ENCODE data around the gene TXNDC9. TPM values are rescaled to one million over a fixed set of nuclear protein-coding genes. Genes with fewer than 3 reads are reported as not detected.
"Not testable (repeated sequence)": the region's sequence is repeated elsewhere in the genome, so short reads cannot be mapped to it uniquely, and the experiment has no call there.

TXNDC9 gene
- total and polyA plus RNA-seq, 10 donors = 18.3 to 49.7 (median 26.1) TPM

GRCh38 chr2:99325384-99325783 is 10.7 kb downstream of the TXNDC9 start:
- no peak overlapping the region for H3K4me3 ChIP-seq
- H3K4me1 ChIP-seq = peaks cover 0 to 2% (median 0%) of the 10 kb centered on the region in 6 donors
- TF ChIP-seq CTCF (IDR thresholded peaks at IDR 0.05 in 8 of 11, conservative IDR thresholded peaks at IDR 0.05 in 3 of 11) (no peak), POLR2A (IDR thresholded peaks at IDR 0.05) (no peak), POLR2AphosphoS5 (IDR thresholded peaks at IDR 0.05) (no peak)
- H3K36me3 ChIP-seq = peaks cover 8 to 100% (median 96%) of the 10 kb centered on the region in 6 donors
- 95 to 97% (median 96%) methylated on average over 5 of the region's 5 CpGs for WGBS, 5 donors
- H3K27ac ChIP-seq = no peak overlapping the region
- DNase-seq = no peak
- intact Hi-C loops (cut with DNase I; ENCODE audit: low total_unique reads) = no loop called here
- H3K27me3 ChIP-seq (replicated peaks in 1 of 7) = no peaks in the 10 kb centered on the region
- H3K9me3 ChIP-seq = no peaks in the 10 kb centered on the region

GRCh38 chr2:99317873-99318200 is 18.3 kb downstream of the TXNDC9 start:
- H3K4me1 ChIP-seq; H3K27ac ChIP-seq; intact Hi-C loops (cut with DNase I; ENCODE audit: low total_unique reads); H3K4me3 ChIP-seq; H3K27me3 ChIP-seq (replicated peaks in 1 of 7); DNase-seq: not testable (repeated sequence)
- H3K36me3 ChIP-seq = peaks cover 2 to 64% (median 60%) of the 10 kb centered on the region in 6 donors
- WGBS, 5 donors = 98 to 100% (median 99%) methylated on average over 7 of the region's 7 CpGs
- peaks cover 0 to 13% (median 8%) of the 10 kb centered on the region in 8 donors for H3K9me3 ChIP-seq

- Histone ChIP-seq H3K27me3 (replicated peaks in 1 of 7) (no peaks in the 10 kb centered on the region), H3K27ac (no peak overlapping the region), H3K9me3 (peaks cover 0 to 13% (median 8%) of the 10 kb centered on the region in 8 donors), H3K4me3 (no peak overlapping the region), H3K4me1 (no peaks in the 10 kb centered on the region), H3K36me3 (peaks cover 2 to 58% (median 54%) of the 10 kb centered on the region in 6 donors)
- WGBS, 5 donors = 97 to 99% (median 98%) methylated on average over 9 of the region's 9 CpGs
- intact Hi-C loops (cut with DNase I; ENCODE audit: low total_unique reads) = no loop called here
- no peak for TF ChIP-seq POLR2AphosphoS5 (IDR thresholded peaks at IDR 0.05)
- no peak for TF ChIP-seq CTCF (IDR thresholded peaks at IDR 0.05 in 8 of 11, conservative IDR thresholded peaks at IDR 0.05 in 3 of 11)
- no peak for TF ChIP-seq POLR2A (IDR thresholded peaks at IDR 0.05)
- no peak for DNase-seq
These were observed 18.8 kb downstream of the TXNDC9 start for GRCh38 chr2:99317161-99317872.

GRCh38 chr2:99301097-99301496 is 35.0 kb downstream of the TXNDC9 start, which contains the start of gene LYG1:
TSS of gene LYG1 (minus strand) at chr2:99301197. CDS start at chr2:99295670, 5,527 bp downstream.
- H3K4me3 ChIP-seq; H3K9me3 ChIP-seq; H3K27ac ChIP-seq; intact Hi-C loops (cut with DNase I; ENCODE audit: low total_unique reads); H3K27me3 ChIP-seq (replicated peaks in 1 of 7); DNase-seq; H3K4me1 ChIP-seq: not testable (repeated sequence)
- peaks cover 0 to 37% (median 5%) of the 10 kb centered on the region in 6 donors for H3K36me3 ChIP-seq
- WGBS, 5 donors = 86 to 98% (median 92%) methylated on average over 2 of the region's 2 CpGs

- Histone ChIP-seq H3K36me3 (peaks cover 0 to 30% (median 5%) of the 10 kb centered on the region in 6 donors), H3K9me3 (peaks cover 0 to 8% (median 0%) of the 10 kb centered on the region in 8 donors), H3K27ac (no peak overlapping the region), H3K27me3 (replicated peaks in 1 of 7) (no peaks in the 10 kb centered on the region), H3K4me1 (no peaks in the 10 kb centered on the region), H3K4me3 (no peak overlapping the region)
- 95 to 98% (median 96%) methylated on average over 7 of the region's 7 CpGs for WGBS, 5 donors
- no peak for DNase-seq
- no peak for TF ChIP-seq CTCF (IDR thresholded peaks at IDR 0.05 in 8 of 11, conservative IDR thresholded peaks at IDR 0.05 in 3 of 11)
- TF ChIP-seq POLR2A (IDR thresholded peaks at IDR 0.05) = no peak
- no peak for TF ChIP-seq POLR2AphosphoS5 (IDR thresholded peaks at IDR 0.05)
- intact Hi-C loops (cut with DNase I; ENCODE audit: low total_unique reads) = no loop called here
These were observed 36.6 kb downstream of the TXNDC9 start for GRCh38 chr2:99299580-99299979.

Data from spleen (tissue), 11 donors.